GM12892 (cell line): ENCODE measurements around the gene NET1.
"Not testable (repeated sequence)": the region's sequence is repeated elsewhere in the genome, so short reads cannot be mapped to it uniquely, and the experiment has no call there.

ENCODE experiments used
- DNase-seq: peaks from one replicate; pipeline ENCODE4 v3.0.0; 2011; ENCODE audit not compliant: insufficient read length
- FAIRE-seq: peaks from 2 replicates; lab custom pipeline; 2011; peaks lifted over from hg19 to GRCh38; lab: Jason Lieb, UNC
- POLR2A ChIP-seq: IDR thresholded peaks from 2 replicates; pipeline ENCODE4 v1.6.1; 2011; ENCODE audit warnings: low read depth, low read length, control low read depth
- POLR2AphosphoS5 ChIP-seq: IDR thresholded peaks from 2 replicates; pipeline ENCODE4 v1.6.1; 2011; ENCODE audit warnings: low read depth, low read length, control low read depth
- TAF1 ChIP-seq: IDR thresholded peaks from 2 replicates; pipeline ENCODE4 v1.6.1; 2011; ENCODE audit warnings: low read depth, mild to moderate bottlenecking, control low read depth, low read length, borderline replicate concordance

The NET1 gene

DNA sequence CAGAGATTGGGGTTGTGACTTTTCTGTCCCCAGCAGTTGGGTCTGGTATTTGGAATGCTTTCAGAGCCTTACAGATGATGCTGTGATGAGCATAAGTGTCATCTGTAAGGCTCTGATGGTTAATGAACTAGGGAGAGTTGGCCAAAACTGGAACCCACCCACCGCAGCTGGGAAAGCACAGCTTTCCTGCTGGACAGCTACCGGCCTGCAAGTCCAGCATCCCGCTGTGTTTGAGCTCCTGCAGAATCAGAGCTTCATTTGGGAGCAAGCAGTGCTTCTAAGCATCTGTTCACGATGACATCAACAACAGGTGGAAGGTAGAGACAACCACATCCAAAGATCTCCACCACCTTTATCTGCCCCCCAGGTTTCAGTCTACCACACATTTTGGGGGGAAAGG is 35.9 kb upstream of the NET1 start:
- DNase-seq (no peak), FAIRE-seq (no peak)
- TF ChIP-seq TAF1 (no peak), POLR2AphosphoS5 (no peak), POLR2A (no peak)

DNA sequence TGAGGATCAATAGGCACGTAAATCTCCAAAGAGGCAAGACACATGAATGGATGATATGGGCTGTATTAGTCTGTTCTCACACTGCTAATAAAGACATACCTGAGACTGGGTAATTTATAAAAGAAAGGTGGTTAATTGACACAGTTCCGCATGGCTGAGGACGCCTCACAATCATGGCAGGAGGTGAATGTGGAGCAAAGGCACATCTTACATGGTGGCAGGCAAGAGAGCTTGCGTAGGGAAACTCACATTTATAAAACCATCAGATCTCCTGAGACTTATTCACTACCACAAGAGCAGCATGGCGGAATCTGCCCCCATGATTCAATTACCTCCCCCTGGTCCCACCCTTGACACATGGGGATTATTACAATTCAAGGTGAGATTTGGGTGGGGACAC is 33.2 kb upstream of the NET1 start:
- FAIRE-seq, DNase-seq: not testable (repeated sequence)

DNA sequence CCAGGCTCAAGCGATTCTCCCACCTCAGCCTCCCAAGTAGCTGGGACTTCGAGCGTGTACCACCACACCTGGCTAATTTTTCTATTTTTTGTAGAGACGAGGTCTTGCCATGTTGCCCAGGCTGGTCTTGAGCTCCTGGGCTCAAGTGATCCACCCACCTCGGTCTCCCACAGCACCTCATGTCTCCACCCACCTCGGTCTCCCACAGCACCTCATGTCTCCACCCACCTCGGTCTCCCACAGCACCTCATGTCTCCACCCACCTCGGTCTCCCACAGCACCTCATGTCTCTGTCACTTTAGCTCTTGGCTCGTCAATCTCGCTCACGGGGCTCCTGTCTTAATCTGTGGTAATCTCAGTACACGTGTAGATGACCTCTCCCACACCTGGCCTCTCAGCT is 32.0 kb upstream of the NET1 start:
- not testable (repeated sequence) for FAIRE-seq, DNase-seq

DNA sequence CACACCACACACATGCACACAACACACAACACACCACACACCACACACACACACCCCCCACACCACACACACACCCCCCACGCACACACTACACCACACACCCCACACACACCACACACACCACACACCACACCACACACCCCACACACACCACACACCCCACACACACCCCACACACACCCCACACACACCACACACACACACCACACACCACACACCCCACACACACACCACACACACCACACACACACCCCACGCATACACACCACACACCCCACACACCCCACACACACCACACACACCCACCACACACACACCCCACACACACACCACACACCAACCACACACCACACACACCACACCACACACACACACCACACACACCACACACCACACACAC is 31.2 kb upstream of the NET1 start:
- no peak for TF ChIP-seq POLR2A
- FAIRE-seq (peak; percentile 96), DNase-seq (no peak)

DNA sequence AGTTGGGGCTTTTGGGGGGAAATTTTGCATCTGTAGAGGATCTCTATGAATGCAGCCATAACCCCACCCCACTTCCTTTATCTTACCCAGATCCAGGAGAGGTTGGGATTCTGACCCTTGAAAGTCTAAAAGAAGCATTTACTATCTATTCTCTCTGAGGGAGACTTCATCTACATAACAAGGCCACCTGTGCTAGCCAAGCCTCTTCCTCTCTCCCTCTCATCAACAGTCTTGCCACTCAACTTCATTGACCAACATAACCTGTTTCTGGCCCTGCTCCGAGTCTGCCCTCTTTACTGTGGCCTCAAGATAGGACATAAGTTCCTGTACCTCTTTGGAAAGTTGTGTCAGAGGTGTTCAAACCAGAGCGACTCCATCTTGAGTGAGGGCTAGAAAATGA is 27.1 kb upstream of the NET1 start:
- DNase-seq: no peak
- TF ChIP-seq TAF1 (no peak), POLR2AphosphoS5 (no peak)
- FAIRE-seq: no peak

DNA sequence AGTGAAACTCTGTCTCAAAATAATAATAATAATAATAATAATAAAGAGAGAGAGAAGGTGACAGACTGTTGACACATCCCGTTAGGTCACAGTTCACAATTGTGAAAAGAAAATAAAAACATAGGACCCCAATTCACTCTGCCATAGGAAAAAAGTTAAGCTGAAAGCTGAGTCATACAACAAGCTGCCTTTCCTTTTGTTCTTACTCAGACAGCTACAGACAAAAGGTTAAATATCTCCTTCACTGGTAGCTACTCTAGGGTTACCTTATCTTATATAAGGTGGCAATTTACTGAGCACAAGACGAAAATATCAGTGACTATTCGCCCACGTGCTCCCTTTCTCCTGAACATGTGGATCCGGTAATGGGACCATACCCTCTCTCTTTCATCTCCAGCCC is 25.2 kb upstream of the NET1 start:
- TF ChIP-seq POLR2AphosphoS5: no peak
- TF ChIP-seq TAF1: no peak
- TF ChIP-seq POLR2A: no peak
- DNase-seq: no peak
- no peak for FAIRE-seq

DNA sequence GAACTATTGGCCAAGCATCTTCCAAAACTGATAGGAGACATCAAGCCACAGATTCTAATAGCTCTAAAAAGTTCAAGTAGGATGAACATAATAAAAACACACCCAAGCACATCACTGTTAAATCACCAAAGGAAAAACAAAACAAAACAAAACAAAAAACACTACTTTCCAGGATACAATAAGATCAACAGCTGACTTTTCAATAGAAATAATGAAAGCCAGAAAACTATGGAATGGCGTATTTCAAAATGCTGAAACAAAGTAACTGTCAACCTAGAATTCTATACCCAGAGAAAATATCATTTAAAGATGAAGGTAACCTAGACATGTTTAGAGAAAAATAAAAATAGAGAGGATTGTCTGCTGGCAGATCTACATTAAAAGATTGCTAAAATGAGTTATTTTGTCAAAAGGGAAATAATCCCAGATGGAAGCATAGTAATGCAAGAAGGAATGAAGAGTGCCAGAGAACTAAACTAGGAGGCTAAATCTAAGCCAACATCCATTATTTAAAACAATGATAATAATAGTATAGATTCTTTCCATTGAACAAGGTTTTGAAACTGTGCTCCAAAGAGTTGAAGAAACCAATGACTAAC is 21.7 kb upstream of the NET1 start:
- DNase-seq: no peak
- TF ChIP-seq TAF1 (no peak), POLR2A (no peak), POLR2AphosphoS5 (no peak)
- FAIRE-seq: no peak

DNA sequence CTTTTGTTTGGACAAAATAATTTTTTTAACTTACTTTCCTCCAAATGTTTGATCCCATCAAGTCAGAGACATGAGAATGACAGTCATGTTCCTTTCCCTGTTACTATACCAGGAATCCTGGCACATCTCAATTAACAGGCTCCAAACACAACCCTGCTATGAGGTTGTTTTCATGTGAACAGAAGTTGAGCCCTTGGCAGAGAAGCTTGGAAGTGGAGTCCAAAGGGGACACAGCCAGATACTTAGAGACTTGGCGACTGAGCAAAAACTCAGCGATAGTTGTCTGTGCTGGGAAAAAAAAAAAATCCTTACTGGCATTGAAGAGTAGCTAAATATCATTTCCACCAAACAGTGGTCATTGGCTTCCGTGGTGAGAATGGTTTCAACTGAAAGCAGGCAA is 20.6 kb upstream of the NET1 start:
- no peak for DNase-seq
- no peak for TF ChIP-seq POLR2A
- no peak for TF ChIP-seq POLR2AphosphoS5
- no peak for TF ChIP-seq TAF1
- FAIRE-seq: no peak

DNA sequence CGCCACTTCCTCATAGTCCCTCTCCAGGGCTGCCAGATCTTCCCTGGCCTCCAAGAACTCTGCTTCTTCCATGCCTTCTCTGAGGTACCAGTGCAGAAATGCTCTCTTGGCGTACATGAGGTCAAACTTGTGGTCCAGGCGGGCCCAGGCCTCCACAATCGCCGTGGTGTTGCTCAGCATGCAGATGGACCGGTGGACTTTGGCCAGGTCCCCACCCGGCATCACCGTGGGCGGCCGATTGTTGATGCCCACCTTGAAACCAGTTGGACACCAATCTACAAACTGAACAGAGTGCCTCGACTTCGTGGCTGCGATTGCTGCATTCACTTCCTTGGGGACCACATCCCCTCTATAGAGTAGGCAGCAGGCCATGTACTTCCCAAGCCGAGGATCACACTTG is 18.8 kb upstream of the NET1 start:
- DNase-seq (no peak), FAIRE-seq (no peak)
- TF ChIP-seq POLR2A (no peak), TAF1 (no peak), POLR2AphosphoS5 (no peak)

DNA sequence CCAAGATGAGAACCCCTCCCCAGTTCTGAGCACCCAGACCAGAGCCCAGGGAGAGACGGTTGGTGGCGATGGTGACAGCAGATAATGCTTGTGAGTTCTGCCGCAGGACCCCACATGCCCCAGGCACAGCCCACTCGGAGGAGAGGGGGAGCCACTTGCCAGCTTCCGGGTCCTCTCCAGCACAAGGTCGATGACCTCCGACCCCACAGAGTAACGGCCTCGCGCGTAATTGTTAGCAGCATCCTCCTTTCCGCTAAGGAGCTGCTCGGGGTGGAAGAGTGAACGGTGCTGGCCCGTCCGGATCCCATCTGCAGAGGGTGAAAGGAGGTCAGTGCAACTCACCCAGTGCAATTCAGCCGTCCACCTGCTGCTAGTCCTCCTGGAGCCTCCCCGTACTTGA is 17.2 kb upstream of the NET1 start:
- DNase-seq: no peak
- TF ChIP-seq POLR2A (no peak), TAF1 (no peak), POLR2AphosphoS5 (no peak)
- FAIRE-seq: no peak

DNA sequence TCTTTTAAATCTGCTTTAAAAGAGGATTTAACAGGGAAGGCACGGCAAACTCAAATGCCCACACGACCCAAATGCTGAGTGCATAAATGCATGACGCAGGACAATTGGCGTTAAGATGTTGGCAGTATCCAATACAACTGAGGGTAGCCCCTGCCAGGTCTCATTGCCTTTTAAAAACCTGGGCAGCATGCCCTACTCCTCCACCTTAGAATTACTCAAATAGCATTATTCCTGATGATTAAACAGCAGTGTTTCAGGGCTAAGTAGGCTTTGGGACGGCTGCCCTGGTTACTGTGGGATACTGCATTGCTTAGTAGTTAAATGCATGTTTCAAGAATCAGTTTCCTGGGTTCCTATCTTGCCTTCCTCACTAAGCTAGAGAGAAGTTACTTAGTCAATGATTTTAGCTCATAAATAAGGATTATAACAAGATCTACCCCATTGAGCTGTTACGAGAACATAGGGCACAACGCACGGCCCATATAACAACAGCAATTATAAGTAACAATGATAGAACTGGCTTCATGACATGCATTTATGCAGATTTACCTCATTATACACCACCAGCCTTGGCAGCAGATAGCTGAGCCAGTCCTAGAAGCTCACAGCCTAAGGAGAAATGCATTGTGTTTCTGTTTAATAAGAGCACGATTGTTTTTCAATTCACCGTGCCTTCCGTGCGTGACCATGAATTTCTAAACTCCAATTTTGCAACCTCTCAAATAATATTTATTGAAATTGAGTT is 15.6 kb upstream of the NET1 start:
- TF ChIP-seq POLR2A (no peak), TAF1 (no peak), POLR2AphosphoS5 (no peak)
- DNase-seq: no peak
- FAIRE-seq: no peak

DNA sequence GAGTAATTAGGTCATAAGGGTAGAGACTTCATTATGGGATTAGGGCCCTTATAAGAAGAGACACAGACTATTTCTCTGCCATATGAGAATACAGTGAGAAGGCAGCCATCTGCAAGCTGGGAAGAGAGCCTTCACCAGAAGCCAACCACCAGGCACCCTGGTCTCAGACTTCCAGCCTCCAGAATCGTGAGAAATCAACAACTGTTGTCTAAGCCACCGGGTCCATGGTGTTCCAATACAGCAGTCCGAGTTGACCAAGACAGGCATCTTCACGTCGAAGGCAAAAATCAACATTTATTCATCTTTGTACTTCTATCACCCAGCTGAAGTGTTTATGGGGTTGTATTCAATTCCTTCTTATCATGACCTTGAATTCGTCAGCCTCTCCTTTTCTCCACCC is 13.0 kb upstream of the NET1 start:
- TF ChIP-seq POLR2AphosphoS5 (no peak), POLR2A (no peak)
- FAIRE-seq (no peak), DNase-seq (no peak)

DNA sequence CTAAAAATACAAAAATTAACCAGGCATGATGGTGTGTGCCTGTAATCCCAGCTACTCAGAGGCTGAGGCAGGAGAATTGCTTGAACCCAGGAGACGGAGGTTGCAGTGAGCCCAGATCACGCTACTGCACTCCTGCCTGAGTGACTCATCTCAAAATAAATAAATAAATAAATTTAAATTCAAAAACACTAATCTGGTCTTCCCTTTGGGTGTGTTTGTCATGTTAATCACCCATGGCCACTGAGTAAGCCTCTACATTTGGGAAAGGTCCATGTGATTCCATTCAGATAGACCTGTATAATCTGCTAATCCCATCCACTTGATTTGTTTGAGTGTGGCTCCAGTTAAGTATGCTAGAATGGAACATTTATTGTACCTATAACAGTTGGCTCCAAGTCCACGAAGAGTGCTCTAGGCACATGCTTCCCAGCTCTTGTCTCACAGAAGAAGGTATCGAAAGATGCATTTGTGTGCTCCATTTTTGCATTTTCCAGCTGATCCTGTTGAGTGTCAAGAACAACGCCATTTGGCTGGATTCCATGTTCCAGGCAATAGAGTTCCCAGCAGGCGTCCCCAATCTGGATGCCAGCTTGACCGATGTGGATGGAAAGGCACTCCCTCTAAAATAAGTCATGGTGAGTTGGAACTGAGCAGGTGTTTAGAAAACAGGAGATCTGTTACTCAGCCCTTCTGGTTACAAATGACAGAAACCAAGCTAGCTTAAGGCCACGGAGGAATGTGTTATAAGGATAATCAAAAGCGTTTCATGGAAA is 11.7 kb upstream of the NET1 start:
- no peak for DNase-seq
- TF ChIP-seq TAF1: no peak
- no peak for TF ChIP-seq POLR2AphosphoS5
- no peak for TF ChIP-seq POLR2A
- no peak for FAIRE-seq
